Fibroblast of peridontal ligament (primary cell): Measurements from ENCODE around the gene KCNE2.
"Not testable (repeated sequence)": the region's sequence is repeated elsewhere in the genome, so short reads cannot be mapped to it uniquely, and the experiment has no call there.

Experiments used
- DNase-seq: peaks from one replicate; pipeline ENCODE4 v3.0.0-alpha.2; 2010; ENCODE audit errors: extremely low read depth

Gene KCNE2

DNA sequence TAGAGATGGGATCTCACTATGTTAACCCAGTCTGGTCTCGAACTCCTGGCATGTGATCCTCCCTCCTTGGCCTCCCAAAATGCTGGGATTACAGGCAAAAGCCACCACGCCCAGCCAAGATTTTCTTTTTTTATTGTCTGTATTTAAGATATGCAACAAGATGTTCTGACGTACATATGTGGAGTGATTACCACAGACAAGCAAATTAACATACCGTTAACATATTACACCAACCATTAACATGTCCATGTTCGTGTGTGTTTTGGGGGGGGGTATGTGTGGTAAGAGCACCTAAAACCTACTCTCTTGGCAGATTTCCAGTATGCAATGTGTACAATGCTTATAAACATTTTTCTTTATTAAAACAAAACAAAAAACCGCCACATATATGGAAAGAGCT lies 10.6 kb upstream of the KCNE2 start:
- DNase-seq: no peak

DNA sequence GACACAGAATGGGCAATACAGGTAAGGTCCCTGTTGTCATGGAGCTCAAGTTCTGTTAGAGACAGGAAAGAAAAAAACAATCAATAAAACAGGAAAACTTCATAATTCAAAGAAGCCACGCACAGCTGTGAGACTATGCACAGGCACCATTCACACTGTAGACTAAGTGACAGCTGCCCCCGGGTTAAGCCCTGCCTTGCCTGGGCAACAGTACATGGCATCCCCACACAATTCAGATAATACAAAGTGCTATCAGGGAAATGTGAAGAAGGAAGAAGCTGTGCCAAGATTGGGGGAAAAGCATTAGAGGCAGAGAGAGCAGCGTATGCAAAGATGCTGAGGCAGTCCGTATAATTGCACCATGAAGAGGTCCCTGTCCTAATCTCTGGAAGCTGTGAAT lies 9.0 kb upstream of the KCNE2 start:
- no peak for DNase-seq

DNA sequence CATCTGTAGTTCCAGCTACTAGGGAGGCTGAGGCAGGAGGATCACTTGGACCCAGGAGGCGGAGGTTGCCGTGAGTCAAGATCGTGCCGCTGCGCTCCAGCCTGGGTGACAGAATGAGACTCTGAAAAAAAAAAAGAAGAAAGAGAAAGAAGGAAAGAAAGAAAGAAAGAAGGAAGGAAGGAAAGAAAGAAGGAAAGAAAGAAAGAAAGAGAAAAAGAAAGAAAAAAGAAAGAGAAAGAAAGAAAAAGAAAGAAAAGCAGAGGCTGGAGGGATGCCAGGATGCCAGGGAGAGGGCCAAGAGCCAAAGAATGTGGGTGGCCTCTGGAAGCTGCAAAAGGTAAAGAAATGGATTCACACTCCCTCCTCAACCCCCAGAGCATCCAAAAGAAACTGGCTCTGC lies 8.2 kb upstream of the KCNE2 start:
- DNase-seq: no peak

DNA sequence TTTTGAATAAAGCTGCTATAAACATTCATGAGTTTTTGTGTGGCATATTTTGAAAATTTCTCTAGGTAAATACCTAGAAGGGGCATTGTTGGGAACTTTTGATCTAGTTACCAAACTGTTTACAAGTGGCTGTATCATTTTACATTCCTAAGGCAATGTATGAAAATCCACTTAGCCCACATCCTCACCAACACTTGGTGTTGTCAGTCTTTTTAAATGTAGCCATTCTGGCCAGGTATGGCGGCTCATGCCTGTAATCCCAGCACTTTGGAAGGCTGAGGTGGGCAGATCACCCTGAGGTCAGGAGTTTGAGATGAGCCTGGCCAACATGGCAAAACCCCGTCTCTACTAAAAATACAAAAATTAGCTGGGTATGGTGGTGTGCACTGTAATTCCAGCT lies 5.9 kb upstream of the KCNE2 start:
- no peak for DNase-seq

DNA sequence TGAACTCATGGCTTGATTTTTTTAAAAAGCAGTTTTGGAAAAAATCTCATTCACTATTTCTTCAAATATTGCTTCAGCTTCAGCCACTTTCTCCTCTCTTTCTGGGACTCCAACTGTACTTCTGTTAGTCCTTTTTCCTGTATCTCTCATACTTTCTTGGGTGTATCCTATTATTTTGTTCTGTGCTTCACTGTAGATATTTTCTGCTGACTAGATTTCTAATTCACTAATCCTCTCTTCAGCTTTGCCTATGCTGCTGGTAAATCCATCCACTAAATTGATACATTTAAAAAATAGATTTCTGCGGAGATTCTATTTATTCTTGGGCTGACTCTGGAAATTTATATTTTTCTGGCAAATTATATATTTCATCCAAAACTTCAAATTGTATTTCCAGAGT lies 4.9 kb upstream of the KCNE2 start:
- no peak for DNase-seq

DNA sequence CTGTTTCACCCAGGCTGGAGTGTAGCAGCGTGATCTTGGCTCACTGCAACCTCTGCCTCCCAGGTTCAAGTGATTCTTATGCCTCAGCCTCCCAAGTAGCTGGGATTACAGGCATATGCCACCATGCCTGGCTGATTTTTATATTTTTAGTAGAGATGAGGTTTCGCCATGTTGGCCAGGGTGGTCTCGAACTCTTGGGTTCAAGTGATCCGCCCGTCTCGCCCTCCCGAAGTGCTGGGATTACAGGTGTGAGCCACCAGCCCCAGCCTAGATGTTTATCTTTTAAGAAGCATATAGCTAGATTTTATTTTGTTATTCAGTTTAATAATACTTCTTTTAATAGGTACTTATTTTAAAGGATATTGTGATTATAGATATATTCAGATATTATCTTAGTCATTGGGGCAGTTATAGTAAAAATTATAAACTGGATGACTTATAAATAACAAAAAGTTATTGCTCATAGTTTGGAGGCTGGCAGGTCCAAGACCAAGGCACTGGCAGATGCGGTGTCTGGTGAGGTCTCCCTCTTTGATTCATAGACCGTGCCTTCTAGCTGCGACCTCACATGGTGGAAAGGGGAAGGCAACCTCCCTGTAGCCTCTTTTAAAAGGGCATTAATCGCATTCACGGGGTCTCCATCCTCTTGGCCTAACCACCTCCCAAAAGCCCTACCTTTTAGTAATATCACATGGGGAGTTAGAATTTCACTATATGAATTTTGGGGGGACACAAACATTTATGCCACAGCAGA lies 3.1 kb upstream of the KCNE2 start:
- DNase-seq: no peak

DNA sequence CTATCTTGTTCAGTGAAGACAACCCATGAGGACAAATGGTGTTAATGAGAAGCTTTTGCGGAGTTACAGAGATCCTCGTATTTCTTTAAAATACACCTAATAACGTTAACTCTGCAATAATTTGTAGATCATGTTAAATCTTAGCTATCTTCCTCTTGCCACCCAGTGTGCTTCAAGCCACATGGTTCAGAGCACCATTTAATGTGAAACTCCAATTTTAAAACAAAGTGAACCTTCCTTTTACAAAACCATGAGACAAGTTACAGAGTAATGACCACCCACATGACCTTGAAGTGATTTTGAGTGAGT lies 1.7 kb upstream of the KCNE2 start:
- DNase-seq: no peak

DNA sequence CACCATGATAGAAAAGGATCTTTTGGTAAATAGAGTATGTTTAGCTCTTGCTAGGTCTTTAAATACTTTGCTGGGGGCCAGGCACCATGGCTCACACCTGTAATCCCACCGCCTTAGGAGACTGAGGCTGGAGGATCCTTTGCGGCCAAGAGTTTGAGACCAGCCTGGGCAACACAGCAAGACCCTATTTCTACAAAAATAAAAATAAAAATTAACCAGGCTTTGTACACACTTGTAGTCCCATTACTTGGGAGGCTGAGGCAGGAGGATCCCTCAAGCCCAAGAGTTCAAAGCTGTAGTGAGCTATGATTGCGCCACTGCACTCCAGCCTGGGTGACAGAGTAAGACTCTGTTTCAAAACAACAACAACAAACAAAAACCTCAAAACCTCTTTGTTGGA lies 1.1 kb upstream of the KCNE2 start:
- DNase-seq: no peak

DNA sequence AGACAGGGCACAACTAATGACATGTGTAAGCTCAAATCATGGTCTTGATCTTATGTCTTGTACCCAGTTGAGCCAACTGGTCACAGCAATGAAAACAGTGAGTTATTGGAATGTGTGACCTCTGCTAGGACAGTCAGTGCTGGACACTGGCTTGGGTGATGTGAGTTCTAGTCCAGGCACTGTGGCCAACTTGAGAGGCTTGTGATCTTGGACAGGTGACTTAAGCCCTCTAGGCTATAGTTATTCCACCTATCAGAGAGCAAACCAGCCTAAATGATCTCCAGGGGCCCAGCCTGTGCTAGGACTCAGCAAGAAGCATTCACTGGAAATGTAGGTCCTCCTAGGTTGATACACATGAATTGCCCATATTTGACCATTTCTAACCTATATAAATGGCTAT lies 1.1 kb downstream of the KCNE2 start:
- DNase-seq: no peak

DNA sequence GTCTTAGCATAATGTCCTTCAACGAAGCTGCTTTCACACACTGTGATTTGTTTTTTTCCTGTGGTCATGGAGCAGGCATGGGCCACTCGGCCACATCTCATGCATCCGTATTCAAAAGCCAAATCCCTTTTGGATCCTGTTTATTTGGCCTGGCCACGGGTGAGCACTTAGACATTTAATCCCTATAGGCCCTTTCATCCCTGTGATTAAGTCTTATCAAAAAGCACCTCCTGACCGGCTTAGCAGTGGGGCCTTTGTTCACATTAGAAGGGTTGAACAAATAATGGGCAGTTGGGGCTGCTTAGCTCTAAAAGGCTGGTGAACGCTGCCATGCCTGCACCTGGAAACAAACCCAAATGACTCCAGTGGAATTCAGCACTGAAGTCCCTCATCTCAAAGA lies 2.0 kb downstream of the KCNE2 start:
- DNase-seq: no peak

DNA sequence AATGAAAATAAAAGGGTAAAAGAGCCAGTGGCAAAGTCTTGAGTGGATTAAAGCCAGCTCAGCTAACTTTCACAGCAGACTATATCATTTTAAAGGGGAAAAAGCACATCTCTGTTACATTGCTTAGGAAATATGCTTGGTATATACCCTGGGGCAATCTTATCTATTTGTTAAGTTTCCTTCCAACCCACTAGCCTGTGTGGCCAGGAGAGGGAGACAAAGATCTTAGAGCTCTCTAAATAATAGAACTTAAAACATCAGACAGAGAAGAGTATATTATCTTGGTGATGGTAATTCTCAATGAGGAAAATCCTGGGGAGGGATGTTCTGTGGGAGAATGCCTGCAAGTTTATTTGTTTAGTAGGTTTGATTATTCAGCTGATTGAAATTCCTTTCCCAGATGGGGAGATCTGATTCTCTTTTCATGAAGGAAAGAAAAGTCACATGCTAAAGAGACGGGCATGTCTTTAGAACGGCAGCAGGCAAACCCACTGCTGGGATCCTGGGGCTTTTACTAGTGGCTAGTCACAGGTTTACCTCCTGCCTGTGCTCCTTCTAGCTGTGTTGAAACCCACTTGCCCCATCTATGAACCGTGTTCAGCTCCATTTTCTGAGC lies 3.6 kb downstream of the KCNE2 start:
- peak; percentile 84 for DNase-seq

DNA sequence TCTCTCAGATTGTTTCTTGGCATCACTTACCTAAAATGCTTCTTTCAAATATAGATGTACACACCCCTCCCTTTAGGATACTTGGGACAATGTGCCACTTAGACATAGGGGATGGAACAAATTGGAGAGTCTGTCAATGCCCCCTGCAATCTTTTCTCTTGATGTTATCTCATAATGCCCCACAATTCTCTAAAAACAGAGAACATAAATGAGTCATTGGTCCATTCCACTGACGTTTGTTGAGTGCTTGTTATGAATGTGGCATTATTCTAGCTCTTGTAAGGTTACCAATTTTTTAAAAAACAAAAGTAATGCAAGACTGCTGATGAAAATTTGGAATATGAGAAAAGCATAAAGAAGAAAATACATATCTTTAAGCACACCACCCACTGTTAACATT lies 5.9 kb downstream of the KCNE2 start:
- DNase-seq: no peak

DNA sequence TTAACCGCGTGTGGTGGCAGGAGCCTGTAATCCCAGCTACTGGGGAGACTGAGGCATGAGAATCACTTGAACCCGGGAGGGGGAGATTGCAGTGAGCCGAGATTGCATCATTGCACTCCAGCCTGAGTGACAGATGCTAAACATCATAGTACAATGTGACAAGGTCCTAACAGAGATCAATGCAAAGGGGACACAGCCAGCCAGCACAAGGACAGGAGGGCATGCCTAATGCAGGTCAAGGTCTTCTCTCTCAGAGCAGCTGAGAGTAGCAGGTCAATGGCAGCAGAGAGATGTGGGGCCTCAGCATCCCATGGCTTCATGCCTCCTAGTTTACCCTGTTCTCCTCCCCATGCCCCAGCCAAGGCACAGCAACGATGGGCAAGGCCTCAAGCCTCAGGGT lies 8.5 kb downstream of the KCNE2 start:
- no peak for DNase-seq

DNA sequence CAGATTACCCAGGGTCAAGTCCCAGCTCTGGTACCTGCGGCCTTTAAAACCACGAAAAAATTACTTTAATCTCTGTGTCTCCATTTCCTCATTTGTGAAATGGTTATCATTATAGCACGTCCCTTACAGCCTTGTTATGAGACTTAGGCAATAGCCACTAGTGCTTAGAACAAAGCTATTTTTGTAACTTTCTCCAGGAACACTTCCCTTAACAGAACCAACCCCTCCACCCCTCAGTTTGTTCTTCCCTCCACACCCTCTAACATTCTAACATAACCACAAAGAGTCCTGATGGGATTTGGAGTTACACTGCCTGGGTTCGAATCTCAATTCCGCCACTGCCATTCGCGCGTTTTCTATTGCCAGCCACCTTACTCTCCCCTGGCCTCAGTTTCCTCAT lies 10.7 kb downstream of the KCNE2 start:
- not testable (repeated sequence) for DNase-seq

DNA sequence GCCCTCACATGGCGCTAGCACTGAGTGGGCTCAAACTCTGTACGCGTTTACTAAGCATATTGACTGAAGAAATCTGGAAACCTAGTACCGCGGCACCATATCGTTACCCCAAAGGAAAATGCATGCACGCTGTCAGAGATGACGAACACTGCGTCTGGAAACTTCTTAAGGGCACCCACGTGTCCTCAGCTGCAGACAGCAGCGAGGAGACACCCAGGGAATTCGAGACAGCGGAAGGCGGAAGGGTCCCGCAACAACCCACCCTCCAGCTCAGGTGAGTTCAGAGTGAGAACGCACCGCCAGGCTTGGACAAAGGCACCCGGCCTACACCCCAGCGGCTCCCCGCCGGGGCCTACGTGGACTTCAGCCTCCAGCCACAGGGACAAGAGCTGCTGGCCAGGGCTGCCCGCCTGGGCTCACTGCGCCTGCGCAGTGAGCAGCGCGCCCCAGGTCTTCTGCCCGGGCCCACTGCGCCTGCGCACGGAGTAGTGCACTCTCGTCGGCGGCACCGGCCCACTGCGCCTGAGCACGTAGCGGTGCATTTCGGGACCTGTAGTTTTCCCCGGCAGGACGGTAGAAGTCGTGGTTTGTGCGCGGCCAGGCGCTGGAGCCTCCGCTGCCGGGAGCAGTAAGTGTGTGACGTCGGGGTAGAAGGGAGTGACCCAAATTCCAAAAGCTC lies 11.3 kb downstream of the KCNE2 start, which contains the start of gene SMIM11:
Gene SMIM11 (plus strand): TSS at position 568 of the 679 bp plus-strand sequence. CDS start 3,998 bp downstream, outside the sequence.
- DNase-seq: not testable (repeated sequence)

DNA sequence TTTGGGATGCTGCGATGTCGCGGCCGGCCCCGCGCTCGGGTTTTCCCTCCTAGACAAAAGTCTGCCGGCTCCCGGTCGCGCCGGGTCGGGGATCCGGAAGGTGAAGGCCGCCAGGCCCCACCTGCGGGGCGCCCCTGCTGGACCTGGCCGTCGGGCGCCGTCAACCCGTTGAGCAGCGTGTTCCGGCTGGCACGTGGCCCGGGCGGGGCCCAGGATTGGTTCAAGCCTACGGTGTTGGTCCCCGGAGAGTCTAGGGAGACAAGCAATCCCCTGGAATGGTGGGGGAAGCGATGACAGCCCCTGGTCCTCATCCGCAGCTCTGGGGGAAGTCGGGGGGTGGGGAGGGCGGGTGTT lies 11.8 kb downstream of the KCNE2 start:
- DNase-seq: not testable (repeated sequence)

DNA sequence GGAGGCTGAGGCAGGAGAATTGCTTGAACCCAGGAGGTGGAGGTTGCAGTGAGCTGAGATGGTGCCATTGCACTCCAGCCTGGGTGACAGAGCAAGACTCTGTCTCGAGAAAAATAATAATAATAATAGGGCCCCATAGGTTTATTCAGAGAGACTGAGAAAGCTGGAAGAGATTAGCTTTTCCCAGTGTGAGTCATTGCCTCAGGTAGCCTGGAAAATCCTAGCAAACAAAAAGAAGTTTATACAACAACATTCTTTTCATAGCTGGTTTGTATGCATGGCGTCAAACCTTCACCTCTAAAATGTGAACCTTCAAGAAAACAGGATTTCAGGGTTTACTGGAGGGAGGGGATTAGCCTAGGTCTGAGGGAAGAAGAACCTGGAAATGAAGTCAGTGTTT lies 19.3 kb downstream of the KCNE2 start:
- DNase-seq: not testable (repeated sequence)

DNA sequence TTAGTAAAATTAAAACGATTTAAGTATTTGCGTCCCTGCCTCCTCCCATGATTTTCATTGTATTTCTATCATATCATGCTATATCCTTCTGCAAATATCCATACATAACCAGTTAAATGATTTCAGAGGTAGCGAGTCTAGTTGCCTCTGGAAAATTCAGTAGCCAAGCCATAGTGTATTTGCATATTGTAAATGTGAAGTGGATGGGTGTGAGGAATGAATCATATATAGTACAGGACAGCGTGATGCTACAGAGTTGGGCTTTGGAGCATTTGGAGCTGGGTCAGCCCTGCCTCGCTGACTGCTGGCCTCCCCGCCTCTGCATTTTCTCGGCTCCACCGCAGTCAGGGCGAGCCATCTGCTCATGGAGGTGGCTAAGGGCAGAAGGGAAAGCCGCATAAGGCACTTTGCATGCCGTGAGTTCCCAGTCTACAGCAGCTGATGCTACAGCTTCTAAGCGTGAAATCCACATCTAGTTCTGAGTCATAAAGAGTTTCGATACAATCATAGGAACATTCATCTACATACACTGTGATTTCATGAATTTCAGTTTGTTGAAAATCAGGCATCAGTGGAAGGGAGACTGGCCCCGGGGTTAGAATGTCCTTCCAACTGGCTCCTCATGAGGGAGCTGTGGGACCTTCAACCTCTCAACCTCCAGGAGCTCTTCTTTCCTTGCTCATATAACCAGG lies 20.1 kb downstream of the KCNE2 start:
- DNase-seq: not testable (repeated sequence)

DNA sequence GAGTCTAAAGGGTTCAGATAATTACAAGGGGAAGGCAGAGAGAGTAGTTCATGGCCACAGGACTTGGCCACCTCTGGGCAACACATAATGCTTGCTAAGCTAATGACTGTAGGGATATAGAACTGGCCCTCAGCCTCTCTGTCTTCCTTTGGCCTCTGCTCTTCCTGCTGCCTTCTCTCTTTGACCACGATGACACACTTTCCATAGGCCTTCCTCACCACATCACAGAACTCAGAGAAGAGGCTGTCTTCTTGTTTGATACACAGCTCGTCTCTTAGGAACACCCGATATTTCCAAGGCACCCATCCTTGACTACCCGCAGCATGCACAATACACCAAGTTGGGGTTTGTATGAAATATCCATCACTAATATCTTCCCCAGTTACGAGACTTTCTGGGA lies 36.7 kb downstream of the KCNE2 start:
- DNase-seq: not testable (repeated sequence)

DNA sequence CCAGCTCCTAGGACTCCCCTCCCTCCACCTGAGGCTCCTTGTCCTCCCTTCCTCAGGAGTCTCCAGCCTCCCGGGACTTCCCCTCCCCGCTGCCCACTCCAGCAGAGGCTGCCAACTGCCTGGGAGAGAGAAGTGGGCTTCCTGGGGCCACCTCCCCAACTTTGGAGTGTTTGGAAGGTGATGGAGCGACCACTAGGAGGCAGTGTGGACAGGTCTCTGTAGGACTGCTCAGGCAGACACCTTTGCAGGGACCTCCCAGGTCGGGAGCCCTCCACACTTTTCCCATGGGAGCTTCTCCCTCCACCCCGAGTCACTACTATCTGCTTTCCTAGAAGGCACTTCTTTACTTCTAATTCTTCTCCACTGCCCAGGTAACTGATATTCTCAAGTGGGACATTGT lies 40.9 kb downstream of the KCNE2 start:
- not testable (repeated sequence) for DNase-seq

DNA sequence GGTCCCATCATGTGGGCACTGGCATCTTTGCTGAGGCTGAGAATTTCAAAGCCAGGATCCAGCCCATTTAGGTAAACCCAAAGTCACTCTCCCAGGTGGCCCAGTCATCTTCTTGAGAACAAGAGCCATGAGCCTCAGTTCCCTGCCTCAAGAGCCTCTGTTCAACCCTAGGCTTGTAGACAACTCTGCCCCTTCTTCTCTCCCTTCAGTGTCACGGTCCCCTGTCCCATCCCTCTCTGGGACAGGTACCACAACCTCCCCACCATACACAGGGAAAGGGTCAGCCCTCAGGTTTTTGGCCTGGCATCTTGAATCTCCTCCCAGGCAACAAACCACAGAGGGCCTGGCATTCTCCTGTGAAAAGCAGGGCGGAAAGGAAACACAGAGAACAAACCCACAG lies 41.9 kb downstream of the KCNE2 start:
- not testable (repeated sequence) for DNase-seq

DNA sequence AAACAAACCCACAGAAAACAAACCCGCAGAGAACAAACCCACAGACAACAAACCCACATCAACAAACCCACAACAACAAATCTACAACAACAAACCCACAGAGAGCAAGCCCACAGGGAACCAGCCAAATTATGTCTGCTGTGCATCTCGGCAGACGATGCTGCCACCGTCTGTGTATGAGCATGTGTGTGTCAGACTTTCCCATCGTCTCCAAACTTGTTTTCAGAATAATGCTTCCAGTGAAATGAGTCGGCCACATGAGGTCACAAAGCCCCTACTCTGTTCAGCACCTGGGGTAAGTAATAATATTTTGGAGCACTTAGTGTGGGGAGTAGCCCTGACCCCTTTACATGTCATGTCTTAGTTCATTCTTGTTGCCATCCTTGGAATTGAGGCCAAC lies 42.3 kb downstream of the KCNE2 start:
- not testable (repeated sequence) for DNase-seq

DNA sequence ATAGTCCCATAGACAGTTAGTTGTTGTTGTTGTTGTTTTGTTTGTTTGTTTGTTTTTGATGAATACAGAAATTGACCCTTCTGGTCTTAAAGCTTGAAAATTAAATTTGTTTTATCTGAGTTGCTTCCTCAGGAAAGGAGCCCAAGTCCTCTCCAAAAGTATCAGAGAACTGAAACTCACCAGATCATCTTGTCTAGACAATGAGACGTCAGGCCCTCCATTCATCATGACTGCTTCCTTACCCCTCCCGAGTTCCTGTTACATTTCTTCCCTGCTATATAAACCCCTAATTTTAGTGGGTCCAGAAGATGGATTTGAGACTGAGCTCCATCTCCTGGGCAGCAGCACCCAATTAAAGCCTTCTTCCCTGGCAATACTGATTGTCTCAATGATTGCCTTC lies 42.9 kb downstream of the KCNE2 start:
- DNase-seq: not testable (repeated sequence)
